GM21447 (cell line): ENCODE data around the gene CEP128.

Experiments
- ATAC-seq: cut with Tn5 transposase; IDR thresholded peaks from one replicate; pipeline ENCODE4 v1.9.1; 2021; ENCODE audit not compliant: unreplicated experiment

Gene CEP128

DNA sequence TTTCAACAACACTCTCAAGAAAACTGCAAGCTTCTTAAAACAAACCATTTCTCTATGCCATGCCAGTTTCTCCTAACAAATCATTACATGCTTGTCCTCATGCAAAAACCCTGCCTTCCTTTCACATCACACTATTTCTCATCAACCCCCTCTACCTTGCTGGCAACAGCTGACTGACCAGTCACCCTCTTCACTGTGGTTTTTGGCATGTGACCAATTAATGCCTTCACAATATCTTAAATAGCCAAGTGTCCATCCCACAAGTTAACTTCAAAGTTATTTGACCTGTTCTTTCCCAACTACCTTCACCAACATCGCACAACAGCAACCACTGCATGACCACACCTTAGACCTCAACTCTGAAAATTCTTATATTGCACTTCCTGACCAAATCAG, 159.6 kb downstream of the CEP128 start:
- ATAC-seq = no peak

DNA sequence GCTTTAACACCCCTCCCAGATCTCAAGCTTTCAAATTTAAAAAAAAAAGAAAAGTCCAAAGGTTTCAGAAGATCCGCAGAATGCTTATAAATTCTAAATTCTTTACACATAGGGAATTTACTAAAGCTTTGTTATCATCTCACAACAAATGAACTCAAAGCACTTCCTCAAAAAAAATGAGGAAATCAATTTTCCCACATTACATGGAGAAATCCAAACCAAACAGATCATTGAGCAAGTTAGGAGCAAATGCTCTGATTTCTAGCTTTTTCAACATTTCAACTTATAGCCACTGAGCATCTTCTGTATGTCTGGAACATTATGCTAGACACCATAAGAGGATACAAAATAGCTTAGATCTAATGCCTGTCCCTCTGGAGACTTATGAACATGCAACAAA, 161.0 kb downstream of the CEP128 start:
- no peak for ATAC-seq

DNA sequence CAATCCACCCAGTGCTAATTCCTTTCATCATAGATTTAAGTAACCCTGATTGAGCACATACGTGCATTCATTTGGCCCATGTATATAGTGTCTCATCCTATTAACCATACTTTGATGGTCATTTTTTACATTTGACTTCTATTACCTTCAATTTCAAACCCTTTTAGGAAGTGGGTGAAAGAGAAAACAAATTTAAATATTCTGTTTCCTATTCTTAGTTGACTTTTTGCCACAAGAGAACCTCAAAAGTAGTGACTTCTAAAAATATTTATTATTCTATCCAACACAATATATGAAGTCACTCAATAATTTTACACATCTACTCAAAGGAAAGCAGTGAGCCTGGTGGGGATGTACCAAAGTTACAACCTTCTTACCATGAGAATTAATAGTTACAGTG, 164.9 kb downstream of the CEP128 start:
- no peak for ATAC-seq

DNA sequence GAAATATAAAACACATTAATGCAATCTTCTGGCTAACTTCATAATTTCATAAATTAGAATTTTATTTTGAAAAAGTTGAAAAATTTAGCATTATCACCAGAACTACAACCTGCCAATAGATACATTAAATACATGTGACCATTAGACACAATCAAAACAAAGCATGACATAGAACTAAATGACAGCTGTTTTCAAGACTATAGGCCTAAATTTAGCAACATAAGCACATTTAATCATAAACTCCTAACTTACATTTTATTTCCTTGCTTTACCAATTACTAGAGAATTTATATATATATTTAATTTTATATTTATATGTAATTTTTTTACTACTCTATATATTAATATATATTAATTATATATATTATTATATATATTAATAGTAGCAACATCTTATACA, 165.4 kb downstream of the CEP128 start:
- ATAC-seq = no peak

DNA sequence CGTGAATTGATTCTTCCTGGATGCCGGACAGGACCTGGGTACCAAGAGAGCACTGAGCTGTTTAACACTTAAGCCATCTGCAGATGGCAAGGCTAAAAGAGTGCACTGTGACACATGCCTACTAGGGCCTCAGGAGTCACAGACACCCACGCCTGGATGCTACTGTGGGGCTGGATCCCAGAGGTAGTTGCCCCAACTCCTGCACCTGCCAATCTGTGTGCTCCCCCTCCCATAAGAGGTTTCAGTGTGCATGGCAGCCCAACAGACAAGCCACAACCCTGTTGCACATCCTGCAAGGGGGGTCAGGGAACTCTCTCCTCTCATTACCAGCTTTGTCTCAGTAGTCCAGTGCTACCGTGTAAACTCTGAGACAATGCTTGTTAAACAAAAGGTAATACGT, 169.0 kb downstream of the CEP128 start:
- no peak for ATAC-seq

DNA sequence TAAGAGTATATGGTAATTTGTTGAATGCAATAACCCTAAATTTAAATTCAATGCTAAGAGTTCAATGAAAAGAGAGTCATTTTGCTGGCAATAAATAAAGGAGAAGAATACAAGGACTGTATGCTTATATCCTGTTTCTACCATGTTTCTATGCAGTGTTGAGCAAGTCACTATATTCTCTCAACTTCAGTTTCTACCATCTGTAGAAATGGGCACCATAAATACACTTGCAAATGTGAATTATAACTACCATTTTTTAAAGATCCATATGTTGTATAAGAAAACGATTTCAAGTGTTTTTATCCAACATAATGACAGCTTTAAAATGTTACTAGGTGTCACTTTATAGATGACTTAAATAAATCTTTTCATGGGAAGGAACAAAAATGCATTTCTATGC, 170.3 kb downstream of the CEP128 start:
- ATAC-seq = no peak

DNA sequence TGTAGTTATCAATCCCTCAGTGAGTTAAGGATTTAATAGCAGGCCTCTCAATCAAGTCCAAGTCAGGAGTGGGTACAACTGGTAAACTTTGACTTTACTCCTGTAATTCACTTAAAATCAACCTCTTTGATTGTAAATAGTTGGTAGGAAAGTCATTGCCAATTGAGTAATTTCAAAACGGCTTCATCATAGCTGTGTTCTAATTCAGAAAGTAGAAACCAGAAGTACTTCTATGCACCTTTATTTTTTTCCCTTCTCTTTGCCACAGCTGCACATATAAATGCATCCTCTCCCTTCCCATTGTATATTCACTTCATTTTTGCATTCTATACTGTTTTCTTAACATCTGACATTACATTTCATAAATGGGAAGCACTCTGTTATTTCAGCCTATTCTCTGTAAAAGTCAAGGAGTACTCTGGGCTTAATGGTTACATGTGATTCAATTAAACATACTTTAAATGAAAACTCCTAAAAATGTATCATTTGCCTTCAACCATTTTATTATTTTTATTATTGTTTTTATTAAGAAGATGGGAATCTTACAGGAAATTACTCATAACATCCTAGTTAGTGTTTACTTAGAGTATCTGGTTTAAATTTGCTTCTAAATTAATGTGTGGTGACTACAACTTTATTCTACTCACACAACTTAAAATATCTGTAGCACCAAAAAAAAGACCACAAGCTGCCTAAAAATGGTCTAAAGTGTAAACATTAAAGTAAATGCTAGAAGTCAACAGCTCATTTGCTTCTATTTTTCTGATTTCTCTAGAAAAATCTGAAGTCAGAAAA, 171.2 kb downstream of the CEP128 start:
- ATAC-seq = no peak

DNA sequence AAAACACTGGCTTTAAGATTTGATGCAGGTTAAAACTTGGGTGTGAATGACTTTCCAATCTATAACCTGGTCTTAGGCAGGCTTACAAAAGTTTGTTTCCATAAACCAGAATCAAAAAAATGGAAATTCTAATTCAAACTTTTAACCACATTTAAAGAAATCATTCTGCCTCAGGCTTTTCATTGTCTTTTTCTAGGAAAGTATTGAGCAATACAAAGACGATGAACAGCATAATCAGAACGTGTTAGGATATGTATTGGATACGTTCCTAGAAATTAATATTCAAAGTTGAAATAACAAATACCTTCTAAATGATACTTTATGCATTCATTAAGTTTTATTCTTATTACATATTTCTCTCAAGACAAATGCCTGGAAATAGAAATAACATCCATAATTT, 172.9 kb downstream of the CEP128 start:
- no peak for ATAC-seq

DNA sequence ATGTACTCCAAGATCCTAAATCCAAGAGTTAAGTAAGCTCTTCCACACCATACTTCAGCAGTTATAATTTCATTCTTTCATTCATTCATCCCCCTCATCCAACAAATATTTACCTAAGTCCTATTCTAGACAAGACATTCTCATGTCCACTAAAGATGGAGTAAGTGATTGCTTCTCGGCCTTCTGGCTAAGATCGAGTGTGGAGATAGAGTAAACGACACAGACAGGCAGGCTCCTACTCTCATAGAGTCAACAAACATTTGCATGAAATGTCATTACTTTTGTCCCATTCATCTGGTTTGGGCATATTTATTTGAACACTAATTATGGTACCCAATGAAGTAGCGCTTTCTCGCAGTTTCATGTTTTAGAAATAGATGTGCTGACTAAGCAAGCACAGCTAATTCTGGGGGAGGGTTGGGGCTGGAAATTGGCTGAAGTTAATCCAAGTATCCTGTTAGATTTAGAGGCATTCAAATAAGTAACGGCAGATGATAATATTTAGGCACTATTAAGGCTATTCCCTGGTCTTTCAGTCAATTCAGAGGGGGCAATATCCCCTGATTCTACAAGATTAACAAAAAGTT, 176.5 kb downstream of the CEP128 start:
- ATAC-seq = no peak

DNA sequence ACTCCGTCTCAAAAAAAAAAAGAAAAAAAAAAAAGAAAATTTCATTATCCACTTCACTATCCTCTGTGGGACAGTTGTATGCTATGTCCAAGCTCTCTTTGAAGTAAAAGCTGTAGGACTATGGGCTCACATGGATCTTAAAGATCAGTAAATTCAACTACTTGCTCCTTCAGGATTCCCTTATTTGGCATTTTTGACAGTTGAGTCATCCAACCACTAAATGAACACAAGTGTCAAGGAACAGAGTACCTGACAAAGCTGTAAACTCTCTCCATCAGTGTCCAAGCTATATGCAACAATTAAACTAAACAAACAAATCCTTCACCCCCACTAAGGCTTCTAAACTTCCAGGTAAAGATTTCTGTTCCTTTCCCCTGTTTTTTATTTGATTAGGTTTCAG, 177.0 kb downstream of the CEP128 start:
- ATAC-seq = no peak

DNA sequence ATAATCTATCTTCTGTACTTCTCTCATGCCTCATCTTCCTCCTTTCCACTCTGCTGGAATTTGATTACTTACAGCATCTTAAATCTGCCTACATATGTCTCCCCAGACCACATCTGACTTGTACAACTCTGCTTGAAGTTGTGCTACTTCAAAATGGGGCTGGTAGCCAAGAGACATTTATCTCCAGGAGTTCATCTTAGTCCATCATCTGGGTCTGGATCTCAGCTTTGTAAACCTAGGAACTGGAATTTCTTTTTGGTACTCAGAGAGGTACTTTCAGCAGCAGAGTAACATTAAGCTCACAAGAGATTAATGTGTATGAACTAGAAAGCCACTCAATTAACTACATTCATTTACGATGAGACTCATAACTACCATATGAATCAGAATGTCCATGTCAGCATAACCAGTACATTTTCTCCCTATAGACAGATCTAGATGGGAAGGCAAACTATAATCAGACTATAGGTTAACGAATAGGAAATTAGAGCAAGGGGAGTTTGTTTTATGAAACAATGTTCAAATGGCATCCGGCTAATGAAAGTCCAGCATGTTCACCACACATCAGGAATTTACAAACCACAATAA, 178.8 kb downstream of the CEP128 start:
- ATAC-seq = no peak

DNA sequence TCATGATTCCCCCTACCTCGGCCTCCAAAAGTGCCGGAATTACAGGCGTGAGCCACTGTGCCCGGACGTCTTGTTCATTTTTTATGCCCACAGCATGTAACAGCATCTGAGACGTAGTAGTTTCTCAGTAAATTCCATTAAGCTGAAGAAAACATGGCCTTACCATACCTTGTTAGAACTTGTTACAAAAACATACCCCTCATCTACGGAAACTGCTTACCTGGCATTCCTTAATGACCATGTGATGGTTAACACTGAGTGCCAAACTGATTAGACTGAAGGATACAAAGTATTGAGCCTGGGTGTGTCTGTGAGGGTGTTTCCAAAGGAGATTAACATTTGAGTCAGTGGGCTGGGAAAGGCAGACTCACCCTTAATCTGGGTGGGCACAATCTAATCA, 186.8 kb downstream of the CEP128 start:
- ATAC-seq = no peak

DNA sequence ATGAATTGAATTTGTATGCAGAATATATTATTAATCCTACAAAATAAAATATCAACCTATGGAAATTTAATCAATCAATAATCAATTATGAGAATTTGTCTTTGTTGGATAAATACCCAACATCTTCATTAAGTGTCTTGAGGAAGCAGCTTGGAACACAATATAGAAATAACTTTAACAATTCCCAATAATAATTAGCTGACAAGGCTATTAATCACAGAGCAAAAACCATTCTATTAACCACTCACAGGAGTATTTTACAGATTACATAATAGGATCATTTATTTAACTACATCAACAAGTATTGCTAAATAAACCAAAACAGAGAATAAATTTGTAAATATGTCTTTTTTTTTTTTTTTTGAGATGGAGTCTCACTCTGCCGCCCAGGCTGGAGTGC, 190.3 kb downstream of the CEP128 start:
- ATAC-seq = no peak

DNA sequence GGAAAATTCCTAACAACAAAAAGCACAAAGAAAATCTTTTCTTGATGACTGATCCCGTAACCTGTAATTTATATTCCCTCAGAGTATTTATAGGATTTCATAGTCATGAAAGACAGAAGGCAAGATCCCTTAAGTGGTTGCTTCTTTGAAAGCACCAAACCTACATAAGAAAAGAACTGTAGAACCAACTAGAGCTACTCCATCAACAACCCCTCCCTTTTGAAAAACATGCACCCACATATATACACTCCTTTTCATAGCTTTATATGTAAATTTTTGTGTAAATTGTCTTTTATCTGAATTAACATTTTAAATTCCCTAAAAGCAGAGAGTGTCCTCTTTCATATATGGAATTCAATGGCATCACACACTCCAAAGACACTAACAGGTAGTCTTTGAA, 215.3 kb downstream of the CEP128 start:
- ATAC-seq = no peak

DNA sequence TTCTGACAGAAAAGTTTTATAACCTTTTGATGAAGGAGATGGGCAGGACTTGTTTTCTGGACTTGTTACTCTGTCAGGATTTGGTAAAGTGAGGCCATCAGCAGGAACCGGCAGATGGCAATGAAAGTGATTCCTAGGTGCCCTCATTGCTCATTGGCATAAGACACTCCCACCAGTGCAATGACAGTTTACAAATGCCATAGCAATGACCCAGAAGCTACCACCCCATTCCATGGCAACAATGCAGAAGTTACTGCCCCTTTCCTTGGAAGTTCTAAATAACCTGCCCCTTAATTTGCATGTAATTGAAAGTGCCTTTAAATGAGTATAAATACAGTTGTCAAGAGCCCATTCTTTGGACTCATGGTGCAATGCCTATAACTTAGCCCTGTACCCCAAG, 222.6 kb downstream of the CEP128 start:
- ATAC-seq = no peak

DNA sequence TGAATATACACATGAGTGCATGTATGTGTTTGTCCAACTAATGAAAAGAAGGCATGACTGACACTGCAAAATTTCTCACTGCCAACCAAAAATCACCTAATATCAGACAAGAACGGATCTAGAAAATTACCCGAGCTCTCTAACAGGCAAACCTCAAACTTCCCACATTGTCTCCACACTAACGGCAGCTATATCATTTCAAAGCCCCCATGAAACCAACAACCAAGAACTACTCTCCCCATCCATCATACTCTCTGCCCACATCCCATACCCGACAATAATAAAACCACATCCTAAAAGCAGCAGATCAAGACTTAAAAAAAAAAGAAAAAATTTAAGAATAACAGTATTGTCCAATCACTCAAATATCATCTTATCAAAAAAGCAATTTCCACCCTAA, 227.1 kb downstream of the CEP128 start:
- ATAC-seq = no peak

DNA sequence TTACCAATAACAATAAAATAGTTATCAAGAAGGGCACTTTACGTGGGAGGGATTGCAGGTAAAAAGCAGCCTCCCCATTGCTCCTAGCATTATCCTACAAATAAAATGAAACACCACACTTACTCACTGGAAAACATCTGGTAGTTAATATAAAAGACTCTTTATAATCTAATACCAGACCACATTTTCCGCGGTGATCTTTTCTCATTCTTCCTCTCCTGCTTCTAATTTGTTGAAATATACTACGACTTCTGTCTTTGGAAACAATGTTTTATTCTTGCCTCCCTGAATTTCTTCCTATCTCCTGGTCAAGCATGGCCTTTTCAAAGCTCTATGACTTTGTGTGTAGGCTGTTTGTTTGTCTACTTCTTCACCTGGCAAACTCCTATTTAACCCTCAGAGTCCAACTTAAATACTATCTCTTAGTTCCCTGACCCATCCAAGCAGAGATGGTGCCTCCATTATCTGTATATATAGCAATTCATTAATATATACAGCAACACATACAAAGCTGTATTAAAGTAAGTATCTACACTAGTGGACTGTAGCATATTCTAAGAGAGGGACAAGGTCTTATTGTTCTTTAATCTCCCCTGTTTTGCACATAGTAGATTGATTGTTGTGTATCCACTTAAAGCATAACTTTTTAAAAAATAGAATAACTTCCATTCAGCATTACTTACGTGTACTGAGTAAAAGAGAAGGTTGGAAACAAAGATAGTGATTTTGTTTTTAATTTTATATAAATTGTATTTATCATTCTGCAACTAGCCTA, 228.3 kb downstream of the CEP128 start:
- ATAC-seq = no peak

DNA sequence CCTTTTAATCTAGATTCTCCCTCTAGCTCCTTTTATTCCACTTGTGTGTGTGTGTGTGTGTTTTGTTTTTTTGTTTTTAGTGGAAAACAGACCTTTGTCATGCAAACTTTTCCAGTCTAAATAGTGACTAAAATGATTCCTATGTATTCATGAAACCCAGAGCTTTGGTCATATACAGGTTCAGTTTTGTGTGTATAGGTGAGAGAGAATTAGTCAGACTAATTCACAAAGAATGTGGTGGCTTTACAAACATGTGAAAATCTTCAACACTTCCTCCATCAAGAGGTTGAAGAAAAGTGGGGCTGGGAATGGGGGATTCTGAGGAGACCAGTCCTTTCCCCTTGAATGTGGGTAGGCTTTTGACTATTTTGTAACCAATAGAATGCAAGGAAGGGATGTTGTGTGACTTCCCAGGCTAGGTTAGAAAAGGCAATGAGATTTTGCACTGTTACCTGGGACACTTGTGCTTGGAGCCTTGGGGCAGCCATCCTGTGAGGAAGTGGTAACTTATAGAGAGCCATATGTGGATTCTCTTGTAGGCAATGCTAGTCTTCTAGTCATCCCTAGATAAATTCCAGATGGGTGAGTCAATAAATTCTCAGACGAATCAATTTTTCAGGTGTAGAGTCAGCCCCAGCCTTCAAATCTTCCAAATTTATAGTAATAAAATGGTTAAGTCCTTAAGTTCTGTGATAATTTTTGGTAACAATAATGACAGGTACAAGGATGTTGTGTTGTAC, 236.1 kb downstream of the CEP128 start:
- ATAC-seq = no peak

DNA sequence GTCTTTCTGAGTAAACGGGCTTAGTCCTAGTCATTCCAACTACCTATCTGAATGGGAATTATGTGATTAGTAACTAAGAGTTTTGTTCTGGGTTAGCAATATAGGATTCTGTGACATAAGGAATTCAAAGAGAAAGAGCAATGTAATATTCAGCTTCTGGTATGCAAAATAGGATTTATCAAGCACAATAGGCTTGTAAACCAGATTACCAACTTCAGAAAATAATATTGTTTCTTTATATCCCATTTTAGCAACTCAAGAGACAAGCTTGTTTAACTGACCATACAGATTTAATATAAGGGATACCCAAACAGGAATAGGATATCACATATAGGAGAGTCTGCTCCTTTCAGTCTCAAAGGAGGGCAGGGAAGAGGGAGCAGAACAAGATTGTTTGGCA, 240.9 kb downstream of the CEP128 start:
- no peak for ATAC-seq

DNA sequence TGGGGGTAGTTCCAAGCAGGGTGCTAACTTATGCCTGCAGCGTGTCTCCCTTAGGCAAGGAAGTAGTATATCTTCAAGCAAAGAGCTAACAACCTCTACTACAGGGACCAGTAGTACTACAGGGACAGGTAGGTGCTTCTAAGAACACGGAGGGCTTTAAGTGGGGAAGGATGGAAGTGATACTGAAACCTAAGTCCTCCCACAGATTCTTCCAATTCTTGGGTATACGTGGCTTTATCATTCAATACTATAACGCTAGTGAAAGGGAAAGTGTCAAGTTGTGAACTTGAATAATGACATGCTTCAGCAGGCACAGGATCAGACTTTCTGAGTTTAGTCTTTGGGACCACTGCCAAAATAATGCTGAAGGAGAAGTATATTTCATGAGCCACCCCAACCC, 241.7 kb downstream of the CEP128 start:
- ATAC-seq = peak; percentile 55

DNA sequence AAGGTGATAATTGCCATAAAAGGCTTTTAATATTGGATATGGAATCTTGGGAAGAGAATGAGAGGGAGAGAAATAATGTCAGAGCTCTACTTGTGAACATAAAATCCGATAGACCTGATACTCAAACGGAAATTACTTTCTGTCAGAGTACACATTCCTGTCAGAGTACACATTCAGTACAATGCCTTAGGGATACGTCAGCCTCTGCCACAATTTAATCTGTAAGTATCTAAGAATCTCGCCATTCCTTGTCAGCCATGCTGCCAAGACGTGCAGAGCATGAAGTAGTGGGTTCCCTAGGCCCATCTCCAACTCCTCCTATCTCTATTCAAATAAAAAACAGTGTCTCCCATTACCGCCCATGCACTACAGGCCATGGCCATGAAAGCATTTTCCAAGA, 242.6 kb downstream of the CEP128 start:
- no peak for ATAC-seq
